ENCODE results near the gene PSMD5. TPM values are rescaled to one million over a fixed set of nuclear protein-coding genes. Genes with fewer than 3 reads are reported as not detected.

The PSMD5 gene
- polyA plus RNA-seq, 1 of the 3 experiments (the other 2 are of a cell fraction): 13.7 TPM

GRCh38 chr9:120801441-120801840 is 41.3 kb downstream of the PSMD5 start:
- no peaks in the 10 kb centered on the region for H3K79me2 ChIP-seq (ENCODE audit: insufficient read depth)
- H3K27me3 ChIP-seq (ENCODE audit: insufficient read depth): no peaks in the 10 kb centered on the region
- H3K4me2 ChIP-seq: no peak overlapping the region
- H3K9me3 ChIP-seq: peaks cover 8% of the 10 kb centered on the region; the same call in 1 of the 2 replicates
- TF ChIP-seq YY1 (IDR thresholded peaks at IDR 0.05; ENCODE audit: low read depth): no peak
- TF ChIP-seq PBX3 (IDR thresholded peaks at IDR 0.05): no peak
- TF ChIP-seq CTCF (IDR thresholded peaks at IDR 0.05): no peak
- TF ChIP-seq MXI1 (IDR thresholded peaks at IDR 0.05; ENCODE audit: low read depth, low read length): no peak
- TF ChIP-seq FOSL2 (IDR thresholded peaks at IDR 0.05; ENCODE audit: borderline replicate concordance, low read depth): no peak
- TF ChIP-seq, protein P1, sequence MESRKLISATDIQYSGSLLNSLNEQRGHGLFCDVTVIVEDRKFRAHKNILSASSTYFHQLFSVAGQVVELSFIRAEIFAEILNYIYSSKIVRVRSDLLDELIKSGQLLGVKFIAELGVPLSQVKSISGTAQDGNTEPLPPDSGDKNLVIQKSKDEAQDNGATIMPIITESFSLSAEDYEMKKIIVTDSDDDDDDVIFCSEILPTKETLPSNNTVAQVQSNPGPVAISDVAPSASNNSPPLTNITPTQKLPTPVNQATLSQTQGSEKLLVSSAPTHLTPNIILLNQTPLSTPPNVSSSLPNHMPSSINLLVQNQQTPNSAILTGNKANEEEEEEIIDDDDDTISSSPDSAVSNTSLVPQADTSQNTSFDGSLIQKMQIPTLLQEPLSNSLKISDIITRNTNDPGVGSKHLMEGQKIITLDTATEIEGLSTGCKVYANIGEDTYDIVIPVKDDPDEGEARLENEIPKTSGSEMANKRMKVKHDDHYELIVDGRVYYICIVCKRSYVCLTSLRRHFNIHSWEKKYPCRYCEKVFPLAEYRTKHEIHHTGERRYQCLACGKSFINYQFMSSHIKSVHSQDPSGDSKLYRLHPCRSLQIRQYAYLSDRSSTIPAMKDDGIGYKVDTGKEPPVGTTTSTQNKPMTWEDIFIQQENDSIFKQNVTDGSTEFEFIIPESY (IDR thresholded peaks at IDR 0.05; ENCODE audit: borderline replicate concordance, low read depth): no peak
- no peak for TF ChIP-seq SMC3 (IDR thresholded peaks at IDR 0.05; ENCODE audit: low read depth, low read length)
- no peak for TF ChIP-seq TCF12 (IDR thresholded peaks at IDR 0.05)
- no peak for TF ChIP-seq TEAD4 (IDR thresholded peaks at IDR 0.05; ENCODE audit: borderline replicate concordance, insufficient read depth)
- no peak for TF ChIP-seq NFIC (IDR thresholded peaks at IDR 0.05; ENCODE audit: borderline replicate concordance)
- TF ChIP-seq, protein P2, sequence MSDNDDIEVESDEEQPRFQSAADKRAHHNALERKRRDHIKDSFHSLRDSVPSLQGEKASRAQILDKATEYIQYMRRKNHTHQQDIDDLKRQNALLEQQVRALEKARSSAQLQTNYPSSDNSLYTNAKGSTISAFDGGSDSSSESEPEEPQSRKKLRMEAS (IDR thresholded peaks at IDR 0.05; ENCODE audit: low read depth): no peak
- DNase-seq: no peak
- no peak overlapping the region for H3K27ac ChIP-seq (ENCODE audit: low read depth in 2 of 2, low read length in 1 of 2)
- H3F3A ChIP-seq (replicated peaks; ENCODE audit: insufficient read depth): peaks cover 14% of the 10 kb centered on the region
- H3K36me3 ChIP-seq (replicated peaks in 1 of 2; ENCODE audit: control insufficient read depth in 1 of 2, insufficient read depth in 2 of 2, low read length in 1 of 2): peaks cover 0 to under 1% of the 10 kb centered on the region in 2 experiments
- no peaks in the 10 kb centered on the region for H3K9me2 ChIP-seq
- H2AFZ ChIP-seq (ENCODE audit: low read depth): no peak overlapping the region
- 89% methylated on average over 7 of the region's 7 CpGs for WGBS (ENCODE audit: low lambda C conversion rate)
- H3K4me3 ChIP-seq (ENCODE audit: low read depth in 2 of 2, low read length in 1 of 2): no peak overlapping the region
- CTCF ChIA-PET: no interaction called here
- no peaks in the 10 kb centered on the region for H4K20me1 ChIP-seq (ENCODE audit: insufficient read depth)
- POLR2A ChIA-PET: interaction anchor here (1.4 kb wide), 1 partner anchor 8 kb away, joined by 3 read pairs; no protein-coding TSS in a partner anchor
- no peak overlapping the region for H3K9ac ChIP-seq
- no peaks in the 10 kb centered on the region for H3K4me1 ChIP-seq (ENCODE audit: control insufficient read depth in 1 of 2, insufficient read depth in 2 of 2, low read depth in 1 of 2, low read length in 1 of 2)

All from SK-N-SH (cell line).